ENCODE results near the gene SPAG8.

The SPAG8 gene

DNA sequence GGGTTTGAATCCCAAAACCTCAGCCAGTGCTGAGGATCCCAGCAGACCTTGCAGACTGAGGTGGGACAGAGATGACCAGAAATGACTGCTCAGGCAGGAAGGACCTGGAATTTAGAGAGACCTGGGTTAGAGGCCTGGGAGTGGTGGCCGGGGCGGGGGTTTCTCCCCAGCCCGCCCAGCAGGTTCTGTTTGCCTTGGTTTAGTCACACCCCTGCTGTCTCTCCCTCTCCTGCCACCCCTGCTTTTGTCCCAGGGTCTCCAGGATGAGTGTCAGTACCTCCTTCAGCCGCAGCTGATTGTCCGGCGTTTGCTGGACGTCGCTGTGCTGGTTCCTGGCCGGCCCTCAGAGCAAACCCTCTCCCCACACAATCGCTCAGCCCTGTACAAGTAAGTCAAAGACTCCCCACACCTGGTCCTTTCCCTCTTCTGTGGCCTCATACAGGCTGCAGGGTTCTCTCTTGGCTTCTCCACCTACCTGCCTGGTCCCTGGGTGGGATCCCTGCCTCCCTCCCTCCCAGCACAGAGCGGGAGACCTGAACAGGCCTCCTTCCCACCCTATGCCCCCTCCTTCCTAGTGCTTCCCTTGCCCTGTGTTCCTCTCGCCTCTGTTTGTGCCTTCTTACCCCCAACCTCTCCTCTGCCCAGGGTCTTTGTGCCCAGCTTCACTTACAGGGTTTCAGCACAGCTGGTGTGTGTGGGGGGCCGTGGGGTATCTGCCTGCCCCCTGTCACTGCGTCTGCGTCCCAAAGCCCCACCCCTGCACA, 29.0 kb upstream of the SPAG8 start:
- in situ Hi-C loops (cut with HindIII; ENCODE audit: low sequenced_read_pairs), result no loop called here

DNA sequence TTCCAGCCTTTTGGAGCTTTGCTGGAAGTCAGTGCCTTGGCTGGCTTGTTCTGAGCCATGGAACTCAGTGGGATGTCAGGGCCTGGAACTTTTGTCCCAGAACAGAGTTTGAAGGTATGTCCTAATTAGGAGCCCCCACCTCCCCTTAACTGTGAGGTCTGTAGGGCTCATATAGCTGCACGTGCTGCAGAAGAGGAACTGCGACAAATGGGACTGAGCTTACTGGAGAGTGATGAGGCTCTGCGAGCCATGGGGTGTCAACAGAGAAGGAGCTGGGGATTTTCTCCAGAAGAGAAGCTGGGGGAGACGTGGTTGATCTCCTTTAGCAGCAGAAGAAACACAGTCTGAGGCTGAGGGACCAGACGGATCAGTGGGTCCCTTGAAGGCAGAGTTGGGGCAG, 27.9 kb upstream of the SPAG8 start:
- in situ Hi-C loops (cut with HindIII; ENCODE audit: low sequenced_read_pairs), result no loop called here

GRCh38 chr9:35836595-35836994, 24.5 kb upstream of the SPAG8 start:
- in situ Hi-C loops (cut with HindIII; ENCODE audit: low sequenced_read_pairs), result no loop called here

GRCh38 chr9:35835766-35836165, 23.7 kb upstream of the SPAG8 start:
- in situ Hi-C loops (cut with HindIII; ENCODE audit: low sequenced_read_pairs), result no loop called here

GRCh38 chr9:35835216-35835632, 23.2 kb upstream of the SPAG8 start:
- in situ Hi-C loops (cut with HindIII; ENCODE audit: low sequenced_read_pairs), result no loop called here

GRCh38 chr9:35834260-35835215, 22.5 kb upstream of the SPAG8 start:
- in situ Hi-C loops (cut with HindIII; ENCODE audit: low sequenced_read_pairs), result no loop called here

GRCh38 chr9:35832814-35833213, 20.8 kb upstream of the SPAG8 start:
- in situ Hi-C loops (cut with HindIII; ENCODE audit: low sequenced_read_pairs), result no loop called here

DNA sequence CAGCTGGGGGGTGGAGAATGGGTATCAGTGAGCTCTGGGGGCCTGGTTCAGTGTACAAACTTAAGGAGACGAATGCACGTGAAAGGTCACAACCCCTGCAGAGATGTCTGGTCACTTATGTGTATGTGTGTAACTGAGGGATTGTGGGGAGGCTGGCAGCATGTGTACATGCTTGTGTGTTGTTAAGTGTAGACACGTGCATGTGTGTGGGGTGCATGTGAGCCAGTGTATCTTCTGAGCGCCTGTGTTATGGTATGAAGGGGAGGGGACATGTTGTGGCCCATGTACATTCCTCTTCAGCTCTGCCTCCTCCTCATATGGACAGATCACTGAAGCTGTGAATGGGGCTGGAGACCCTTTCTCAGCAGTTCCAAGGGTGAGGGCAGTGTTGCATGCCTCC, 19.0 kb upstream of the SPAG8 start:
- in situ Hi-C loops (cut with HindIII; ENCODE audit: low sequenced_read_pairs), result no loop called here

GRCh38 chr9:35829764-35830096, 17.7 kb upstream of the SPAG8 start:
- in situ Hi-C loops (cut with HindIII; ENCODE audit: low sequenced_read_pairs), result loop anchor here (5.0 kb wide), 2 partner anchors 38 to 82 kb away; partner anchors contain the start of genes GBA2 and RGP1

DNA sequence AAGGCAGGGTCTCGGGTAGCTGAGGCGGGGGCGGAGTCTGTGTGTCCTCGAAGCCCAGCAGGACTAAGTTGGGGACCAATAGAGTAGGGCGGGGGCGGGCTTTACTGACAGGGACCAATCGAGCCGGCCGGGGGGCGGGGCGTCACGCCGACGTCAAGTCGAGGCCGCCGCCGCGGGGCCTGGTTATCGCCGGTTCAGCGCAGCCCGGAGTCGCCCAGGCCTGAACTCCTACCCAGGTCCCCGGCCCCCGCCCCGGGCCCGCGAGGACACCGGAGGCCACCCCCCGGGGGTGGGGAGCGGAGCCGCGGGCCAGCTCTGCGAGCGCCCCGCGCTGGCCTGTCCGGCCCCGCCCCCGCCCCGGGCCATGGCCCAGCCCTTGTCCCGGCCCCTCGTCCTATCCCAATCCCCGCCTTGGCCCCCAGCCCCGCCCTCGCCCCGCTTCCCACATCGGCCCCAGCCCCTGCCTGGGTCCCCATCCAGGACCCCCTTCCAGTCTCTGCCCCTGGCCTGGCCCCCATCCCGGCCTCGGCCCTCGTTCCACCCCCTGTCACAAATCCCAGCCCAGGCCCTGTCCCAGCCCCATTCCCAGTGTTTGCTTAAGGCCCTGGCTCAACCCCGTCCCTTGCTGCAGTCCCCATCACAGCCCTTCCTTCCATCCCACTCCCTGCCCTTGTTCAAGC, 17.2 kb upstream of the SPAG8 start, which contains the start of gene TMEM8B:
TMEM8B (plus strand) TSS at position 145 of the 680 bp plus-strand sequence; CDS start at position 365, 220 bp downstream.
- in situ Hi-C loops (cut with HindIII; ENCODE audit: low sequenced_read_pairs), result loop anchor here (5.0 kb wide), 2 partner anchors 38 to 82 kb away; partner anchors contain the start of genes GBA2 and RGP1

DNA sequence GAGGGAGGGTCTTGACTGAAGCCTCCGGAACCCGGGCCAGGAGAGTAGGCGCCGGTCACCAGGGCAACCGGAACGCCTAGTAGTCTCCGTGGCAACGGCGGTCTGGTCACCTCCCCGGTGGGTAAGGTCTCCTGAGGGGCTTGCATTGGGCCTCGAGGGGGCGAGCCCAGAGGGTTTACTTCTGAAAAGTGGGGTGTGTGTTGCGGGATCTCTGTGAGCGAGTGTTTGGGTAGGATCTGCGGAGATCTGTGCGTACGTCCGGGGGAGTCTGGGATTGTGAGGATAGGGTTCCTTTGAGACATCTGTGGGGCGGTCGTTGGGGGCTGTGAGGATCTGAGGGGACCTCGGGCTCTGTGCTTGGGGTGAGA, 16.6 kb upstream of the SPAG8 start, which contains the start of gene FAM221B:
FAM221B (minus strand) TSS at position 17 of the 368 bp plus-strand sequence. CDS start 2,571 bp downstream, outside the sequence.
- in situ Hi-C loops (cut with HindIII; ENCODE audit: low sequenced_read_pairs), result loop anchor here (5.0 kb wide), 2 partner anchors 39 to 81 kb away; partner anchors contain the start of genes GBA2 and RGP1

- in situ Hi-C loops (cut with HindIII; ENCODE audit: low sequenced_read_pairs), result loop anchor here (5.0 kb wide), 2 partner anchors 40 to 80 kb away; partner anchors contain the start of genes GBA2 and RGP1
Measured at GRCh38 chr9:35827486-35827885, 15.4 kb upstream of the SPAG8 start.

GRCh38 chr9:35826071-35826701, 14.1 kb upstream of the SPAG8 start:
- in situ Hi-C loops (cut with HindIII; ENCODE audit: low sequenced_read_pairs), result loop anchor here (5.0 kb wide), 2 partner anchors 41 to 79 kb away; partner anchors contain the start of genes GBA2 and RGP1

DNA sequence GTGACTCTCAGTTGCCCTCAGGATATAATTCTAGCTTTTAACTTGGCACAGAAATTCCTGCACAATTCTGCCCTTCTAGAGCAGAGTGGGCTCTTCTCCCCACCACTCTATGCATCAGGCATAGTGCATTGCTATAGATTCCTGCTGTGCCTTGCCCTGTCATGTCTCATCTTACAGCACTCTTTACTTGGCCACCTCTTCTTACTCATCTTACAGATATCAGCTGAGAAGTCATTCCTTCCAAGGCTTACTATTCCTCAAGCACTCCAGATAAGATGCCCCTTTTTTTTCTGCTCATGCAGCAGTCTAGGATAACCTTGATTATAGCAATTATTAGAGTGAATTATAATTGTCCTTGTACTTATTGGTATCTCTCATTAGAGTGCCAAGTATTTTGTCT, 10.9 kb upstream of the SPAG8 start:
- in situ Hi-C loops (cut with HindIII; ENCODE audit: low sequenced_read_pairs), result no loop called here

DNA sequence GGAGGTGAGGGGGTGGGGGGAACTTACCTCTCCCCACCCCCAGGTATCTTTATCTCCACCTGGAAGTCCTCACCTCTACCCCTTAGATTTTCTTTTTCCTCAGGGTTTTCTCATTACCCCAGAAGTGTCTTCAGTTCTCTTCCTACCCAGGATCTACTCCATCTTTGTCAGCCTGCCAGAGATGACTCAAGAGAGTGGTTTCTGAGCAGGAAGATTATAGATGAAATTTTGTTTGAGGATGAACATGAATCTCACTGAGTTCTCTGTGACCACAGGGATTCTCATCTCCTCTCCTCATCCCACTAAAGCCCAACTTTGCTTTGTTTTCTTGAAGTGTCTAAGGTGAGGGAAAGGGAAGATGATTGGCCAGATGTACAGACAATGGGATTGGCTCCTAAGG, 8.0 kb upstream of the SPAG8 start:
- in situ Hi-C loops (cut with HindIII; ENCODE audit: low sequenced_read_pairs), result no loop called here

DNA sequence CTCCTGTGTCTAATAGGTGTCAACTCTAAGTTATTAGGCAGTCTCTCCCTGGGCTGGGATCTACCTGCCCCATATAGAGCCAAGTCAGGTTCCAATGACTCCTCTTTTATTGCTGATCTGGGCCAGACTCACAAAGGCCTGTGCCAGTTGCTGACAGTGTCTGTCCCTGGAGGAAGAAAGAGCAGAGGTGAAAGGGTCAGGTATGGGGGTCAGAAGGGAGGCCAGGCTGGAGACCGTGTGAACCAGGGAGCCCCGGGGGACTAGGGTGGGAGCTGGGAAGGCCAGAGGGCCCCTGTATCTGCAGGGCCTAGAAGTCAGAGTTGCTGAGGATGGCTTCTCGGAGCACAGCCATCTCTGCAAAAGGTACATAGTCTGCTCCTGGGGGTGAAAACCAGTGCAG, 6.3 kb upstream of the SPAG8 start:
- in situ Hi-C loops (cut with HindIII; ENCODE audit: low sequenced_read_pairs), result no loop called here

DNA sequence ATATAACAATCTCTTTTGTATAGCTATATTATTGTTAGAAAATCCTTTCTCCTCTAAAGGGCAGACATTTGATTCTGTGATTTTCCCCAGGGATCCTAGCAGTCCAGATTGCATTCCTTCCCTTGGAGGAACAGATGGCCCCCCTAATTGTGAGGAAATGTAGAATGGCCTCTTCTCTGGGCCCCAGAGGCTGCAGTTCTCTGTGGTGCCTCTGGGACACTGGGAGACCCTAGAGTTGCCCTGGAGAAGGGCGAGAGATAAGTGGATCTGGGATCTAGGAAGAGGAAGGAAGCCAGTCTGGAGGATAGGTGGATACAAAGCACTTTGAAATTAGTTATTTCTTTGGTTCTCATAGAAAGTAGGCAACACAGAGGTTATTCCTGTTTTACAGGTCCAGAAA, 4.6 kb upstream of the SPAG8 start:
- in situ Hi-C loops (cut with HindIII; ENCODE audit: low sequenced_read_pairs), result no loop called here

- in situ Hi-C loops (cut with HindIII; ENCODE audit: low sequenced_read_pairs), result no loop called here
Measured at GRCh38 chr9:35814841-35815543, 2.9 kb upstream of the SPAG8 start, which contains the start of gene HINT2. Gene HINT2 (minus strand): TSS chr9:35815042. CDS start chr9:35814979, 63 bp downstream.

DNA sequence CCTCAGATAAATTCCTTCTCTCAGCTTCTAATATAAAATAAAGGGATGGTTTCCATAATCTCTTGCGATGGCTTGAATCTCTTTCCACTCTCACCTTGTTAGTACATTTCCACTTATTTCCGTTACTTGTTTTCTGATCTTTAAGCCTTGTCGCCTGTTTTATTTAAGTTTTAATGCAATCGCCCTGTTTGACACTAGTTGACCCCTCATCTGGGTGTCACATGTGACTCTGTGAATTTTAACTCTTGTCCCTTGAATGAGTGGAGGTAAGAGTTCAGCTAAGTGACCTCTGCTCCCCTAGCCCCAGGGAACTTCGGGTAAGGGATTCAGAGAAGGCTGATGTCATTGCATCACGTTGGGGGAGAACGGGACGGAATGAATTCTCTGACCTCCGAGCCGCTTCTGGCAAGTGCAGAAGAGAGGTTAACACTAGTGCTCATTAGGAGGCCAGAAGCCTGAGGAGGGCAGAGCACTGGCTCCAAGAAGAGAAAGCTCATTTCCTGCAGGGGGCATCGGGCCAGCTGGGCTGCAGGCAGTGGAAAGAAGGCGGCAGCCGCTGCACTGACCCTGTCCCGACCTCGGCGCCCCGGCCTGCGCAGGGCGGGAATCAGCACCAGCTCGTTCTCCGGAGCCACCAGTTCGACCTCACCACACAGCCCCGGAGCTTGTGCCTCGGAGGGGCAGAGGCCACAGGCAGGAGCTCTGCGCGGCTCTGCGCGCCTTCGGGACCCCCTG, 2.2 kb upstream of the SPAG8 start:
- in situ Hi-C loops (cut with HindIII; ENCODE audit: low sequenced_read_pairs), result no loop called here

Data from endothelial cell of hepatic sinusoid (primary cell).